Trophoblast cell (in vitro differentiated cells and primary cell): ENCODE data around the gene HOXC9.
A peak's percentile ranks its signal among the peaks of the same experiment; 100 is the strongest.

Source experiments
- DNase-seq, 2 donors: peaks; one replicate each; pipeline ENCODE4 v3.0.0-alpha.2; 2016
- H2AFZ ChIP-seq: 2 replicates; pipeline ENCODE4 v1.6.1; 2013; ENCODE audit warnings: low read length, moderate library complexity, mild to moderate bottlenecking; ENCODE audit not compliant: insufficient read depth, poor library complexity
- H2AK5ac ChIP-seq: 2 replicates; pipeline ENCODE4 v1.6.1; 2013; ENCODE audit warnings: mild to moderate bottlenecking, low read length
- H2BK120ac ChIP-seq: 2 replicates; pipeline ENCODE4 v1.6.1; 2013; ENCODE audit warnings: low read length, mild to moderate bottlenecking, moderate library complexity; ENCODE audit not compliant: insufficient read depth, poor library complexity
- H2BK12ac ChIP-seq: 2 replicates; pipeline ENCODE4 v1.6.1; 2013; ENCODE audit warnings: mild to moderate bottlenecking, low read length, moderate library complexity
- H2BK5ac ChIP-seq: 2 replicates; pipeline ENCODE4 v1.6.1; 2013; ENCODE audit warnings: low read length, low read depth, moderate library complexity, mild to moderate bottlenecking; ENCODE audit not compliant: poor library complexity
- H3K14ac ChIP-seq: 2 replicates; pipeline ENCODE4 v1.6.1; 2013; ENCODE audit warnings: mild to moderate bottlenecking, low read length
- H3K18ac ChIP-seq: 2 replicates; pipeline ENCODE4 v1.6.1; 2013; ENCODE audit warnings: mild to moderate bottlenecking, low read length
- H3K23ac ChIP-seq: 2 replicates; pipeline ENCODE4 v1.6.1; 2013; ENCODE audit warnings: low read length
- H3K27ac ChIP-seq: 2 replicates; pipeline ENCODE4 v1.5.1; 2013; ENCODE audit warnings: low read depth, mild to moderate bottlenecking, inconsistent platforms, low read length, moderate library complexity
- H3K27me3 ChIP-seq: 2 replicates; pipeline ENCODE4 v1.6.1; 2013; ENCODE audit warnings: inconsistent platforms, mild to moderate bottlenecking, low read length, moderate library complexity; ENCODE audit not compliant: insufficient read depth
- H3K36me3 ChIP-seq, 2 experiments: 1 replicate in 1 of 2; 2 replicates in 1 of 2; pipeline ENCODE4 v1.6.1; 2013; ENCODE audit warnings: low read length in 2 of 2, mild to moderate bottlenecking in 2 of 2, moderate library complexity in 1 of 2; ENCODE audit not compliant: insufficient read depth in 2 of 2, control insufficient read depth in 1 of 2
- H3K4ac ChIP-seq: 2 replicates; pipeline ENCODE4 v1.6.1; 2013; ENCODE audit warnings: low read depth, mild to moderate bottlenecking, low read length, moderate library complexity
- H3K4me1 ChIP-seq, 2 experiments: 1 replicate in 1 of 2; 2 replicates in 1 of 2; pipeline ENCODE4 v1.6.1; 2013; ENCODE audit warnings: low read length in 2 of 2, mild to moderate bottlenecking in 2 of 2, moderate library complexity in 1 of 2; ENCODE audit not compliant: insufficient read depth in 2 of 2, control insufficient read depth in 1 of 2
- H3K4me2 ChIP-seq: 2 replicates; pipeline ENCODE4 v1.6.1; 2013; ENCODE audit warnings: inconsistent platforms, mild to moderate bottlenecking, low read length, moderate library complexity
- H3K4me3 ChIP-seq: 2 replicates; pipeline ENCODE4 v1.5.1; 2013; ENCODE audit warnings: mild to moderate bottlenecking, low read depth, low read length, inconsistent platforms
- H3K79me1 ChIP-seq: one replicate; pipeline ENCODE4 v1.6.1; 2013; ENCODE audit warnings: low read length
- H3K79me2 ChIP-seq: 2 replicates; pipeline ENCODE4 v1.6.1; 2013; ENCODE audit warnings: low read length, mild to moderate bottlenecking; ENCODE audit not compliant: control insufficient read depth, insufficient read depth, poor library complexity
- H3K9ac ChIP-seq: 2 replicates; pipeline ENCODE4 v1.6.1; 2013; ENCODE audit warnings: mild to moderate bottlenecking, low read length
- H3K9me3 ChIP-seq: 2 replicates; pipeline ENCODE4 v1.6.1; 2013; ENCODE audit warnings: low read depth, mild to moderate bottlenecking, control low read depth, inconsistent platforms, low read length; ENCODE audit not compliant: insufficient read depth
- H4K12ac ChIP-seq: 2 replicates; pipeline ENCODE4 v1.6.1; 2013; ENCODE audit warnings: low read depth, mild to moderate bottlenecking, low read length, moderate library complexity
- H4K8ac ChIP-seq: 2 replicates; pipeline ENCODE4 v1.6.1; 2013; ENCODE audit warnings: low read depth, mild to moderate bottlenecking, low read length, moderate library complexity
- H4K91ac ChIP-seq: one replicate; pipeline ENCODE4 v1.6.1; 2013; ENCODE audit warnings: low read depth, mild to moderate bottlenecking, low read length, moderate library complexity
- WGBS: extraction: QIAGEN DNeasy Blood & Tissue Kit; methylation state at CpG from one replicate; pipeline ENCODE4 v1.1.7; 2013; ENCODE audit warnings: missing lambda C conversion rate; ENCODE audit not compliant: insufficient read length, insufficient coverage; ENCODE audit errors: extremely low coverage; 5-methylcytosine and 5-hydroxymethylcytosine counted together

Gene HOXC9

DNA sequence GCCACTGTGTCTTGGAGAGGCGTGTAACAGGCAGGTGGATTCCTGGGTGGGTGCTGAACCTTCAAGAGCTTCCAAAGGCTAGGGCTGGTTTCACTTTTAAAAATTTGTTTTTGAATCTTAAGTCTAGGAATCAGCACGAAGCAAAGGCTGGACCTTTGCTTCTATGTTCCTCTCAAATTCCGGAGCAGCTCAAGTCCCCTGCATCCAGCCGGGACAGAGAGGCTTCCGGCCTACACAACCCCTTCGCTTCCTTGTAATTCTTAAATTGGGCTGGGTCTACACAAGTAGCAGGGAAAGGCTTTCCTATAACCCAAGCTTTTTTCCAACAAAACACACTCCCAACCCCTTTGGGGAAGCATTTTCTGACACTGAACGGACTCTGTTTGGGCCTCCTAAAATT, 37.0 kb upstream of the HOXC9 start:
- no peaks in the 10 kb centered on the region for H3K79me2 ChIP-seq
- DNase-seq, result no peak
- no peak overlapping the region for H2AK5ac ChIP-seq
- H2AFZ ChIP-seq, result no peak overlapping the region
- no peak overlapping the region for H3K18ac ChIP-seq
- peaks cover 0 to 13% of the 10 kb centered on the region in 2 experiments for H3K4me1 ChIP-seq
- H3K4me3 ChIP-seq, result no peak overlapping the region
- H3K14ac ChIP-seq, result no peak overlapping the region
- no peak overlapping the region for H3K4me2 ChIP-seq
- no peak overlapping the region for H2BK120ac ChIP-seq
- H2BK5ac ChIP-seq, result no peak overlapping the region
- peaks cover 85% of the 10 kb centered on the region for H3K27me3 ChIP-seq
- H4K91ac ChIP-seq, result no peak overlapping the region
- peaks cover 10% of the 10 kb centered on the region for H3K79me1 ChIP-seq
- no peak overlapping the region for H4K8ac ChIP-seq
- H3K23ac ChIP-seq, result no peak overlapping the region
- no peak overlapping the region for H3K27ac ChIP-seq
- no CpG with 5 or more reads among the region's 7 CpGs for WGBS
- no peak overlapping the region for H3K4ac ChIP-seq
- H3K36me3 ChIP-seq, result no peaks in the 10 kb centered on the region
- H2BK12ac ChIP-seq, result no peak overlapping the region
- H3K9me3 ChIP-seq, result peaks cover 6% of the 10 kb centered on the region
- H3K9ac ChIP-seq, result no peak overlapping the region
- no peak overlapping the region for H4K12ac ChIP-seq

- Histone ChIP-seq H3K27ac (no peak overlapping the region), H3K14ac (peak overlapping the region; percentile 64), H4K91ac (no peak overlapping the region), H2BK120ac (peak overlapping the region; percentile 85), H2AK5ac (no peak overlapping the region), H3K4me2 (peak overlapping the region; percentile 17), H3K36me3 (no peaks in the 10 kb centered on the region), H3K9ac (no peak overlapping the region), H4K8ac (peak overlapping the region; percentile 61), H3K79me2 (no peaks in the 10 kb centered on the region), H3K79me1 (peaks cover 10% of the 10 kb centered on the region), H3K4ac (peak overlapping the region; percentile 47), H3K4me3 (no peak overlapping the region), H3K4me1 (peaks cover 0 to 13% of the 10 kb centered on the region in 2 experiments), H2BK5ac (peak overlapping the region; percentile 23), H4K12ac (no peak overlapping the region), H3K9me3 (peaks cover 6% of the 10 kb centered on the region), H3K23ac (no peak overlapping the region), H2AFZ (no peak overlapping the region), H3K27me3 (peaks cover 85% of the 10 kb centered on the region), H2BK12ac (peak overlapping the region; percentile 54), H3K18ac (no peak overlapping the region)
- DNase-seq, result no peak
- WGBS, result no CpG with 5 or more reads among the region's 38 CpGs
These were observed 36.3 kb upstream of the HOXC9 start for GRCh38 chr12:53963434-53964314.

DNA sequence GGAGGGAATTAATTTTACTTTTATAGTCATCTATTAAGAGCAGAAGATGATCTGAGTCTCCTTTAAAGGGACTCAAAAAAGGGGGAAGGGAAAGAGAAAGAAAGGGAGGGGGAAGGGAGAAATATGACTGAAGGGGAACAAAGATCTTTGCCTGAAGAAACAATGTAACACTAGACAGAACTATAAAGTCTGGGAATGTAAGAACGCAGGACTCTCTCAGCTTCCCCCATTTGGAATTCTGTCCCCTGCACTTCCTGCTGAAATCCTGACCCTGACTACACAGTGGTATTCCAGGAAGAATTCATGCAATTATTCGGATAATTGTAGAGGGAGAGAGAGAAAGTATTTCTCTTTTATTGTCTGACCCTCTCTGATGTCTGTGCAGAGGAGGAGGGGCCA, 35.6 kb upstream of the HOXC9 start:
- H4K12ac ChIP-seq, result no peak overlapping the region
- H2AFZ ChIP-seq, result no peak overlapping the region
- WGBS, result no CpG with 5 or more reads among the region's 2 CpGs

DNA sequence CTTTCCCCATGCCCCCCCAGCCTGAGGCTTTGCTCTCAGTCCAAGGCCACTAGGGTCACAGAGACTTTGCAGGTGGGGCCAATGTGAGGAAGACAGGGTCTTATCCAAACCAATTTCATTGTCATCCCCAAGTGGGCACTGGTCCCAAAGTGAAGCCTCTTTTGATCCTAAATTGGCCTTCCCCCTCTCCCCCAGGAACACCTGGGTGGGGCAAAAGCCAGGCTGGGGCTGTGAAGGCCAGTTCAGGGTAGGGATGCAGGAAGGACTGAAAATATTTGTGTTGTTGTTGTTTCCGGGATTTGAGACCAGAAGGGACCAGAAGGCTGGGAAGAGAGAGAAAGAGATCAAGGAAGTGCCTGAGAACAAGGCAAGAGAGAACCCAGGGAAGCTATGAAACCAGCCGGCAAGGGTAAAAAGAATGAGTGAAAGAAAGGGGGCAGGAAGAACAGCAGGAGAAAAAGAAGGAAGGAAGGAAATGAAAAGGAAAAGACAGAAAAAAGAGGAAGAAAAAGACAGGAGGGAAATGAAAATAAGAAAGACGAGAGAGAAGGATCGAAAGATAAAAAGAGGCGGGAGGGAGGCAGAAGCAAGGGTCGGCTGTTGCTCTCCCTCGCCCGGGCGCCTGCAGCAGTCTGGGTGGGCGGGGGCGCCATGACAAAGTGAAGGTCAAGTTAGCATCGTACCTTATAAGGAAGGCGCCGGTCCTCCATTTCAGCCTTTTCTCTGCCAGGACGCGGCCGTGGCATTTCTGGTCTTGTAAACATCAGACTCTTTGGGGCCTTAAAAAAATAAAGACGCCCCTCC, 34.5 kb upstream of the HOXC9 start:
- Histone ChIP-seq H3K27me3 (peaks cover 86% of the 10 kb centered on the region), H2AFZ (no peak overlapping the region), H3K18ac (no peak overlapping the region), H3K79me2 (no peaks in the 10 kb centered on the region), H3K27ac (no peak overlapping the region), H3K4me1 (peaks cover 2 to 13% of the 10 kb centered on the region in 2 experiments), H2BK12ac (peak overlapping the region; percentile 51), H4K12ac (no peak overlapping the region), H3K14ac (no peak overlapping the region), H4K8ac (no peak overlapping the region), H3K4me3 (no peak overlapping the region), H3K9ac (no peak overlapping the region), H3K9me3 (peaks cover 4% of the 10 kb centered on the region), H3K4me2 (peak overlapping the region; percentile 38), H3K23ac (no peak overlapping the region), H3K79me1 (peaks cover 10% of the 10 kb centered on the region), H2BK120ac (peak overlapping the region; percentile 80), H3K4ac (no peak overlapping the region), H3K36me3 (no peaks in the 10 kb centered on the region), H2BK5ac (no peak overlapping the region), H4K91ac (peak overlapping the region; percentile 49), H2AK5ac (peak overlapping the region; percentile 35)
- no CpG with 5 or more reads among the region's 18 CpGs for WGBS
- no peak for DNase-seq

More for the DNA sequence above, 35.6 kb upstream of the HOXC9 start:
- H3K79me2 ChIP-seq, result no peaks in the 10 kb centered on the region
- H3K79me1 ChIP-seq, result peaks cover 10% of the 10 kb centered on the region
- peak overlapping the region; percentile 50 for H3K27ac ChIP-seq
- H3K36me3 ChIP-seq, result no peaks in the 10 kb centered on the region
- no peak overlapping the region for H3K14ac ChIP-seq
- H3K4me3 ChIP-seq, result no peak overlapping the region
- H4K91ac ChIP-seq, result no peak overlapping the region
- peaks cover 2 to 13% of the 10 kb centered on the region in 2 experiments for H3K4me1 ChIP-seq
- no peak overlapping the region for H3K9ac ChIP-seq
- H2BK5ac ChIP-seq, result no peak overlapping the region
- H2BK120ac ChIP-seq, result no peak overlapping the region
- no peak overlapping the region for H2BK12ac ChIP-seq
- no peak overlapping the region for H3K4ac ChIP-seq
- no peak overlapping the region for H3K4me2 ChIP-seq
- no peak overlapping the region for H4K8ac ChIP-seq
- H3K18ac ChIP-seq, result no peak overlapping the region
- H3K27me3 ChIP-seq, result peaks cover 87% of the 10 kb centered on the region
- H2AK5ac ChIP-seq, result no peak overlapping the region
- H3K9me3 ChIP-seq, result peaks cover 6% of the 10 kb centered on the region
- no peak overlapping the region for H3K23ac ChIP-seq
- DNase-seq, result no peak
